HepG2 (cell line): ENCODE results near the gene MYO3B. TPM values are rescaled to one million over a fixed set of nuclear protein-coding genes. Genes with fewer than 3 reads are reported as not detected.

Experiments used
- ATAC-seq: fragments of 200-7000 bp; cut with Tn5 transposase; 3 replicates; pipeline ENCODE4 v1.9.1; 2020; ENCODE audit warnings: mild to moderate bottlenecking, moderate library complexity
- BruUV-seq: library from RNA; stranded (reverse); fragments of 400-500 nt; replicated peaks from 2 replicates; lab custom pipeline; 2021; lab: Mats Ljungman, UMichigan
- CTCF ChIA-PET: fragments of 300-600 bp; formaldehyde crosslinking; extraction: SDS; loops from one replicate; lab custom pipeline; 2021; ENCODE audit warnings: low total read pairs, inconsistent platforms, low intra/inter-chr PET ratio; lab: Yijun Ruan, JAX
- POLR2A ChIA-PET: fragments of 350-600 bp; sonication (Branson Sonifier 250); formaldehyde crosslinking; loops from one replicate; lab custom pipeline; 2020; ENCODE audit warnings: antibody characterized with exemption, inconsistent platforms; lab: Yijun Ruan, JAX
- DNase-seq: peaks from one replicate; pipeline ENCODE4 v3.0.0-alpha.2; 2015; ENCODE audit warnings: low spot score
- FAIRE-seq: peaks from 3 replicates; lab custom pipeline; 2011; peaks lifted over from hg19 to GRCh38; lab: Jason Lieb, UNC
- H2AFZ ChIP-seq: one replicate; pipeline ENCODE4 v1.6.1; 2011; ENCODE audit warnings: low read length, inconsistent platforms
- H3K27ac ChIP-seq: fragments of 300-600 bp; 3 replicates; pipeline ENCODE4 v1.8.0; 2011; ENCODE audit warnings: mixed run types, mild to moderate bottlenecking, mixed read lengths, low read length, inconsistent platforms; ENCODE audit not compliant: insufficient read depth; ENCODE audit errors: extremely low read length
- H3K27me3 ChIP-seq, 2 experiments: fragments of 200-600 bp in 1 of 2; 2 replicates in 1 of 2; 3 replicates in 1 of 2; pipeline versions ENCODE4 v1.6.0 to v1.8.0; 2011; ENCODE audit warnings: low read length in 2 of 2, mild to moderate bottlenecking in 2 of 2, moderate library complexity in 2 of 2, inconsistent platforms in 1 of 2; ENCODE audit not compliant: insufficient read depth in 2 of 2, control insufficient read depth in 1 of 2
- H3K36me3 ChIP-seq, 2 experiments: fragments of 200-600 bp in 1 of 2; replicated peaks in 1 of 2; 2 replicates in 1 of 2; 3 replicates in 1 of 2; pipeline versions ENCODE4 v1.5.1 to v1.8.0; 2011; ENCODE audit warnings: low read length in 2 of 2, inconsistent platforms in 1 of 2; ENCODE audit not compliant: insufficient read depth in 2 of 2, control insufficient read depth in 1 of 2
- H3K4me1 ChIP-seq: 2 replicates; pipeline ENCODE4 v1.5.1; 2012; ENCODE audit warnings: low read length, inconsistent platforms; ENCODE audit not compliant: insufficient read depth
- H3K4me2 ChIP-seq: 2 replicates; pipeline ENCODE4 v1.6.0; 2011; ENCODE audit warnings: low read depth, low read length, inconsistent platforms
- H3K4me3 ChIP-seq, 3 experiments: fragments of 200-600 bp in 1 of 3; sonication (generic), shearing (Covaris generic) in 1 of 3; replicated peaks in 1 of 3; 2 replicates each; pipeline ENCODE4 v1.5.1; 2011 to 2016; ENCODE audit warnings: low read length in 3 of 3, inconsistent platforms in 2 of 3, low read depth in 2 of 3, mild to moderate bottlenecking in 2 of 3, control low read depth in 1 of 3, mixed read lengths in 1 of 3; ENCODE audit not compliant: insufficient read depth in 1 of 3
- H3K79me2 ChIP-seq: one replicate; pipeline ENCODE4 v1.6.1; 2011; ENCODE audit warnings: low read length, inconsistent platforms; ENCODE audit not compliant: insufficient read depth
- H3K9ac ChIP-seq: 2 replicates; pipeline ENCODE4 v1.6.0; 2011; ENCODE audit warnings: mild to moderate bottlenecking, low read depth, low read length, inconsistent platforms; ENCODE audit not compliant: insufficient read depth
- H3K9me3 ChIP-seq: 2 replicates; pipeline ENCODE4 v1.5.1; 2012; ENCODE audit warnings: mild to moderate bottlenecking, low read length
- H4K20me1 ChIP-seq: 2 replicates; pipeline ENCODE4 v1.6.0; 2011; ENCODE audit warnings: inconsistent platforms, mild to moderate bottlenecking, low read length, moderate library complexity; ENCODE audit not compliant: insufficient read depth
- AKAP8 ChIP-seq: sonication (generic); formaldehyde crosslinking; IDR thresholded peaks from 2 replicates; pipeline ENCODE4 v1.5.1; 2020; ENCODE audit warnings: mild to moderate bottlenecking, missing genetic modification reagents
- ASH2L ChIP-seq: fragments of 300-600, 200-600 bp; sonication (generic); IDR thresholded peaks from 2 replicates; pipeline ENCODE4 v1.7.0; 2017; ENCODE audit warnings: low read depth, mild to moderate bottlenecking, moderate library complexity, mixed read lengths, low read length; ENCODE audit not compliant: insufficient read length
- GLI4 ChIP-seq: sonication (generic); formaldehyde crosslinking; IDR thresholded peaks from 2 replicates; pipeline ENCODE4 v1.5.1; 2020; ENCODE audit warnings: missing genetic modification reagents, mild to moderate bottlenecking, moderate library complexity, borderline replicate concordance
- NR2F2 ChIP-seq: IDR thresholded peaks from 2 replicates; pipeline ENCODE4 v1.6.1; 2012; ENCODE audit warnings: low read depth, inconsistent platforms, borderline replicate concordance
- RNF2 ChIP-seq: fragments of 450-650 bp; conservative IDR thresholded peaks from 2 replicates; pipeline ENCODE4 v1.6.1; 2016; ENCODE audit warnings: low read depth
- RXRB ChIP-seq: IDR thresholded peaks from 2 replicates; pipeline ENCODE4 v1.6.1; 2016; ENCODE audit warnings: borderline replicate concordance, missing genetic modification reagents, missing compliant biosample characterization
- SMYD3 ChIP-seq: sonication (generic); formaldehyde crosslinking; IDR thresholded peaks from 2 replicates; pipeline ENCODE4 v1.8.1; 2023; ENCODE audit warnings: mild to moderate bottlenecking, missing genetic modification reagents
- SNAPC2 ChIP-seq: sonication (generic); formaldehyde crosslinking; IDR thresholded peaks from 2 replicates; pipeline ENCODE4 v1.8.1; 2022; ENCODE audit warnings: mild to moderate bottlenecking, missing genetic modification reagents
- ZMYM3 ChIP-seq: sonication (generic); formaldehyde crosslinking; IDR thresholded peaks from 2 replicates; pipeline ENCODE4 v1.5.1; 2020; ENCODE audit warnings: mild to moderate bottlenecking, missing genetic modification reagents
- WGBS: methylation state at CpG from one replicate; pipeline ENCODE4 v1.1.6; 2017; ENCODE audit warnings: low lambda C conversion rate; 5-methylcytosine and 5-hydroxymethylcytosine counted together
- in situ Hi-C: cut with HindIII; loops from 2 replicates; pipeline ENCODE4 v1.10.0; 2017; ENCODE audit warnings: low pct_unique_long_range_greater_than_20kb; ENCODE audit not compliant: extremely low pct_ligation_motif_present
- intact Hi-C: fragments of 100-400 bp; cut with micrococcal nuclease; formaldehyde crosslinking; loops from one replicate; pipeline ENCODE4 v1.10.0; 2022; ENCODE audit not compliant: unreplicated experiment
- polyA plus RNA-seq, 8 experiments: library from polyadenylated mRNA; depleted of rRNA in 3 of 8; stranded (reverse) in 7 of 8; unstranded in 1 of 8; fragments of >200 nt; fragmentation: Illumina TruSeq in 4 of 8; extraction: Trizol in 4 of 8; gene quantifications; 2 replicates each; pipeline versions ENCODE4 v1.2.1 to v1.2.3, GENCODE V29; 2011 to 2016; ENCODE audit warnings: low read depth in 4 of 8, missing spikeins in 1 of 8, mixed read lengths in 1 of 8; ENCODE audit not compliant: insufficient read depth in 1 of 8
- total RNA-seq, 5 experiments: library from RNA; depleted of rRNA; stranded (reverse); fragments of >200 nt; fragmentation: Illumina TruSeq; extraction: Trizol; gene quantifications; 2 replicates each; pipeline ENCODE4 v1.2.3, GENCODE V29; 2016; ENCODE audit warnings: low read depth in 1 of 5
- TF ChIP-seq, protein P1 (sequence below): sonication (generic); formaldehyde crosslinking; IDR thresholded peaks from 2 replicates; pipeline ENCODE4 v1.5.1; 2020; ENCODE audit warnings: mild to moderate bottlenecking, moderate library complexity, missing genetic modification reagents
- TF ChIP-seq, protein P2 (sequence below): sonication (generic); formaldehyde crosslinking; IDR thresholded peaks from 2 replicates; pipeline ENCODE4 v1.4.0; 2020; ENCODE audit warnings: missing genetic modification reagents
- TF ChIP-seq, protein P3 (sequence below): sonication (generic); formaldehyde crosslinking; IDR thresholded peaks from 2 replicates; pipeline ENCODE4 v1.8.1; 2023; ENCODE audit warnings: mild to moderate bottlenecking, moderate library complexity, missing genetic modification reagents
- TF ChIP-seq, protein P4 (sequence below): sonication (generic); formaldehyde crosslinking; IDR thresholded peaks from 2 replicates; pipeline ENCODE4 v1.8.0; 2022; ENCODE audit warnings: missing genetic modification reagents, low read depth, mild to moderate bottlenecking, borderline replicate concordance

MYO3B gene
- total and polyA plus RNA-seq, 2 of the 13 experiments (the other 11 are each of a cell fraction or from before 2014, with no cell fraction given), result 0.01 TPM; not detected in 1

DNA sequence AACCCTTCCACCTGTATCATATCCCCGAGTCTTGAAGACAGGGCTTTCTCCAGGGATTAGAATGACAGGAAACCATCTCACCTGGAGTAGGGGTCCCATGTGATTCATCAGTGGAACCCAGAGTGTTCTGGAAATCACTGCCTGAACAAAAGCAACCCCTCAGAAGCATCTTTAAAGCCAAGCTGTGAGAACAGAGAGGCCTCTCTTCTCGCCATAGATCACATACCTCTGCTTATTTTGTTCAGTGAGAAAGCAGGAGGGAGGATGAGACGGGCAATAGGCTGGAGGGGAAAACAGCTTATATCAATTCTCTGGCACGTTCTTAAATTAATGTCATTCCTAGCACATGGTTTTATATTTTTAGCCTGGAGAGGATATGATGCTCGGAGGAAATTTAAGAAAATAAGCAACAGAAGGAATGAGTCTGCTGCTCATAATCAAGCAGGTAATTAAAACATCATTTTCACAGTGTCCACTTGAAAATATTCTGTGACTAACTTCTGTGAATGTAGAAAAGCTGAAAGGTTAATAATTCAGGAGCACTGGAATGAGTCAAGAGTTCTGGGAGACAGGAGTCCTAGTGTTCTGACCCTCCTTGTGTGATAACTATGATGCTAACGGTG, 323.6 kb downstream of the MYO3B start:
- intact Hi-C loops (no loop called here), in situ Hi-C loops (no loop called here)
- H3K4me1 ChIP-seq, result peaks cover 35% of the 10 kb centered on the region
- ATAC-seq (no peak), DNase-seq (no peak), FAIRE-seq (no peak)
- no peak overlapping the region for H3K9ac ChIP-seq
- ChIA-PET POLR2A (no interaction called here), CTCF (no interaction called here)
- H3K36me3 ChIP-seq, result no peaks in the 10 kb centered on the region
- H3K27ac ChIP-seq, result no peak overlapping the region
- H3K4me3 ChIP-seq, result no peak overlapping the region
- H3K9me3 ChIP-seq, result no peaks in the 10 kb centered on the region
- H3K4me2 ChIP-seq, result no peak overlapping the region
- TF ChIP-seq GLI4 (CRISPR knock-in tag) (no peak), SNAPC2 (CRISPR knock-in tag) (no peak), NR2F2 (no peak), RXRB (no peak), ASH2L (no peak), SMYD3 (CRISPR knock-in tag) (no peak), RNF2 (no peak), ZMYM3 (CRISPR knock-in tag) (no peak), AKAP8 (CRISPR knock-in tag) (no peak)
- TF ChIP-seq, protein P1, sequence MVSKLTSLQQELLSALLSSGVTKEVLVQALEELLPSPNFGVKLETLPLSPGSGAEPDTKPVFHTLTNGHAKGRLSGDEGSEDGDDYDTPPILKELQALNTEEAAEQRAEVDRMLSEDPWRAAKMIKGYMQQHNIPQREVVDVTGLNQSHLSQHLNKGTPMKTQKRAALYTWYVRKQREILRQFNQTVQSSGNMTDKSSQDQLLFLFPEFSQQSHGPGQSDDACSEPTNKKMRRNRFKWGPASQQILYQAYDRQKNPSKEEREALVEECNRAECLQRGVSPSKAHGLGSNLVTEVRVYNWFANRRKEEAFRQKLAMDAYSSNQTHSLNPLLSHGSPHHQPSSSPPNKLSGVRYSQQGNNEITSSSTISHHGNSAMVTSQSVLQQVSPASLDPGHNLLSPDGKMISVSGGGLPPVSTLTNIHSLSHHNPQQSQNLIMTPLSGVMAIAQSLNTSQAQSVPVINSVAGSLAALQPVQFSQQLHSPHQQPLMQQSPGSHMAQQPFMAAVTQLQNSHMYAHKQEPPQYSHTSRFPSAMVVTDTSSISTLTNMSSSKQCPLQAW, result no peak
- TF ChIP-seq, protein P2, sequence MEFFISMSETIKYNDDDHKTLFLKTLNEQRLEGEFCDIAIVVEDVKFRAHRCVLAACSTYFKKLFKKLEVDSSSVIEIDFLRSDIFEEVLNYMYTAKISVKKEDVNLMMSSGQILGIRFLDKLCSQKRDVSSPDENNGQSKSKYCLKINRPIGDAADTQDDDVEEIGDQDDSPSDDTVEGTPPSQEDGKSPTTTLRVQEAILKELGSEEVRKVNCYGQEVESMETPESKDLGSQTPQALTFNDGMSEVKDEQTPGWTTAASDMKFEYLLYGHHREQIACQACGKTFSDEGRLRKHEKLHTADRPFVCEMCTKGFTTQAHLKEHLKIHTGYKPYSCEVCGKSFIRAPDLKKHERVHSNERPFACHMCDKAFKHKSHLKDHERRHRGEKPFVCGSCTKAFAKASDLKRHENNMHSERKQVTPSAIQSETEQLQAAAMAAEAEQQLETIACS (CRISPR knock-in tag), result no peak
- TF ChIP-seq, protein P3, sequence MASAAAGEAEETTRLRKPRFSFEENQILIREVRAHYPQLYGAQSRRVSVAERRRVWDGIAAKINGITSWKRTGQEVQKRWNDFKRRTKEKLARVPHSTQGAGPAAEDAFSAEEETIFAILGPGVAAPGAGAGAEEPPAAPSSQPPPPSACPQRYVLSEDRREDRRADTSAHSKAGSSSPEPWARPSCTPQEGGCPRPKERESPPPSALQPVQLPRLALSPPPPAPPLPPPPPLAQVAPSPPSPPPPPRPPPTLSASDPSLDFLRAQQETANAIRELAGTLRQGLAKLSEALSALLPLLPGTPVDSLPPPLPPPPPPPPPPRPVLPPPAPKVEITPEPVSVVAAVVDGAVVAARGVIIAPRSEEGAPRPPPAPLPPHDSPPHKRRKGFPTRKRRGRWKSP (CRISPR knock-in tag), result no peak
- TF ChIP-seq, protein P4, sequence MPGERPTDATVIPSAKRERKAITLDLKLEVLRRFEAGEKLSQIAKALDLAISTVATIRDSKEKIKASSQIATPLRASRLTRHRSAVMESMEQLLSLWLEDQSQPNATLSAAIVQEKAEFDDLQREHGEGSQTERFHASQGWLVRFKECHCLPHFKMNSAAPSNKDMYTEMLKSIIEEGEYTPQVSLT (CRISPR knock-in tag), result no peak
- H3K79me2 ChIP-seq, result no peaks in the 10 kb centered on the region
- no TSS peak for BruUV-seq
- H2AFZ ChIP-seq, result no peak overlapping the region
- no peaks in the 10 kb centered on the region for H4K20me1 ChIP-seq
- 29% methylated on average over 6 of the region's 6 CpGs for WGBS
- peaks cover 1 to 60% of the 10 kb centered on the region in 2 experiments; a peak in 4 of 5 replicates for H3K27me3 ChIP-seq
